AG10803 (cell line): ENCODE results near the gene IL36RN.

Experiments
- DNase-seq: peaks from one replicate; pipeline ENCODE4 v3.0.0; 2010; ENCODE audit warnings: low read depth
- H3K4me3 ChIP-seq: 2 replicates; pipeline ENCODE4 v1.5.1; 2011; ENCODE audit warnings: mild to moderate bottlenecking, low read length, control low read depth
- TF ChIP-seq, protein P1 (sequence below): conservative IDR thresholded peaks from 2 replicates; pipeline ENCODE4 v1.5.1; 2011; ENCODE audit warnings: mild to moderate bottlenecking, low read length, control low read depth, inconsistent platforms

Gene IL36RN

DNA sequence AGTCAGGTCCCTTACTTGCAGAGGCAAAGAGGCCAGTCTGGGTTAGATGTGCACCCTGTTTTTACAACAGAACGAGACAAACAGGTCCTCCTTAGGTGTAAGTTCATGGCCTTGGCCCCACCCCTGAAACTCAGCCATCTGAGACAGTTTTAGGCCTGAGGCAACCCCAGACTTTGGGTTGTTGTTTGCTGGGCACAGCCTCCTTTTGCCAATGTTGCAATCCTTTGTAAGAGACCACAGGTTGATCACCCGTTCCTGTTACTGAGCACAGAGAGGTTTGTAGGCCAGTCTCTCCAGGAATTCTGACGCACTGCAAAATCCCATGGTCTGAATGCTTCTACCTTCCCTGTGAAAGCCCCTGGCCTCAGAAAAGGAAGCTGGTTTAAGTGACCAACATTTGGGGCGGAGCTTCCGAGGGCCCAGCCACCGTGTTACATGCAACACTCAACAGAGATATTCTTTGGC is 52.9 kb downstream of the IL36RN start:
- H3K4me3 ChIP-seq, result no peak overlapping the region
- no peak for DNase-seq
- TF ChIP-seq, protein P1, sequence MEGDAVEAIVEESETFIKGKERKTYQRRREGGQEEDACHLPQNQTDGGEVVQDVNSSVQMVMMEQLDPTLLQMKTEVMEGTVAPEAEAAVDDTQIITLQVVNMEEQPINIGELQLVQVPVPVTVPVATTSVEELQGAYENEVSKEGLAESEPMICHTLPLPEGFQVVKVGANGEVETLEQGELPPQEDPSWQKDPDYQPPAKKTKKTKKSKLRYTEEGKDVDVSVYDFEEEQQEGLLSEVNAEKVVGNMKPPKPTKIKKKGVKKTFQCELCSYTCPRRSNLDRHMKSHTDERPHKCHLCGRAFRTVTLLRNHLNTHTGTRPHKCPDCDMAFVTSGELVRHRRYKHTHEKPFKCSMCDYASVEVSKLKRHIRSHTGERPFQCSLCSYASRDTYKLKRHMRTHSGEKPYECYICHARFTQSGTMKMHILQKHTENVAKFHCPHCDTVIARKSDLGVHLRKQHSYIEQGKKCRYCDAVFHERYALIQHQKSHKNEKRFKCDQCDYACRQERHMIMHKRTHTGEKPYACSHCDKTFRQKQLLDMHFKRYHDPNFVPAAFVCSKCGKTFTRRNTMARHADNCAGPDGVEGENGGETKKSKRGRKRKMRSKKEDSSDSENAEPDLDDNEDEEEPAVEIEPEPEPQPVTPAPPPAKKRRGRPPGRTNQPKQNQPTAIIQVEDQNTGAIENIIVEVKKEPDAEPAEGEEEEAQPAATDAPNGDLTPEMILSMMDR, result no peak

DNA sequence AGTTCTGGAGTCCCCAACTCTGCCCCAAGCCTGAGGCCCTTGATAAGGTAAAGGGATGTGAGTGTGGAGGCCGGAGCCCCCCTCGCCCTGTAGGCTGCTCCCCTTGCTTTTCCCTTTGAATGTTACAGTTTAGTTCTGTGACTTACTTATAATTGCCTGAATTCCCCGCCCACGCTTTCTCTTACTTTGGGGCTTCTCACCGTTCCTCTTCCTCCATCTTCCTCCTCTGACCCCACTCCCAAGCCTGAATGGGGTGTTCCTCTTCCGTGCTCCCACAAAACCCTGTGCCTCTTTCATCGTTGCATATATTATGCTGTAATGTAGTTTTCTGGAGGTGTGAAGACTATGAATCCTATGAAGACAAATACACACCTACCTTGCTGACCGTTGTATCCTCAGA is 53.4 kb downstream of the IL36RN start:
- TF ChIP-seq, protein P1, result no peak
- no peak overlapping the region for H3K4me3 ChIP-seq
- DNase-seq, result no peak

DNA sequence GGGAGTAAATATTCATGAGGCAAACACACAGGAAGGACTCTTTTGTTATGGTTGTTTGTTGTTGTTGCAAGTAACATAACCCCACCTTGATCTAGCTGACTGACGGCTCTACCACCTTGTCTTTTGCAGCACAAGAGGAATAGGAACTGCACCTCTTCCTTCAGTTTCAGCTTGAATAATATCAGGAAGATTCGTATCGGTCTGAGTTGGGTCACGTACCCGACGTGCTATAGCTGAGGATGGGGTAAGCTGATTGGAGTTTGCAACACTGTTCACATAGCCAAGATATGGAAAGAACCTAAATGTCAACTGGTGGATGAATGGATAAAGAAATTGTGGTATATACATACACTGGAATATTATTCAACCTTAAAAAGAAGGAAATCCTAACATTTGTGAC is 53.9 kb downstream of the IL36RN start:
- H3K4me3 ChIP-seq, result no peak overlapping the region
- TF ChIP-seq, protein P1, result no peak
- DNase-seq, result no peak

DNA sequence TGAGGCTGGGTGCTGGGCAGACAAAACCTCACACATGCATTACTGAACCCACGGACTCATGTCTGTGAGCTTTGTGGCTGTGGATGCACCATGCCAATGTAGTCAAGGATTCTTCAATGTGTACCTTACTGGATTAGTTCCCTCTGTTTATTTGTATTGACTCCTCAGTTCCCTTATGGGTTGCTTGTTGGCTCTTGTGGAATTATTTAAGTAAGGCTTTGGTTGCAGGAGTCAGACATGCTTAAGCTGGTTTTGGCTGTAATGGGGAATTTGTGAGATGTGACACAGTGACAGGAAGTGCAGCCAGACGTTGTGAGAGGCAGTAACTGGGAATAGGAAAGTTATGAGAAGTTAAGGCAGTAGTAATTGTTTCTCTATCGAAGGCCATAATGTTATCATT is 54.8 kb downstream of the IL36RN start:
- TF ChIP-seq, protein P1, result no peak
- no peak for DNase-seq
- H3K4me3 ChIP-seq, result no peak overlapping the region
